ENCODE data around the gene AFAP1L2. TPM values are rescaled to one million over a fixed set of nuclear protein-coding genes. Genes with fewer than 3 reads are reported as not detected.

The AFAP1L2 gene
- total RNA-seq, 1 donor from 2014 or later, result 23.1 TPM

DNA sequence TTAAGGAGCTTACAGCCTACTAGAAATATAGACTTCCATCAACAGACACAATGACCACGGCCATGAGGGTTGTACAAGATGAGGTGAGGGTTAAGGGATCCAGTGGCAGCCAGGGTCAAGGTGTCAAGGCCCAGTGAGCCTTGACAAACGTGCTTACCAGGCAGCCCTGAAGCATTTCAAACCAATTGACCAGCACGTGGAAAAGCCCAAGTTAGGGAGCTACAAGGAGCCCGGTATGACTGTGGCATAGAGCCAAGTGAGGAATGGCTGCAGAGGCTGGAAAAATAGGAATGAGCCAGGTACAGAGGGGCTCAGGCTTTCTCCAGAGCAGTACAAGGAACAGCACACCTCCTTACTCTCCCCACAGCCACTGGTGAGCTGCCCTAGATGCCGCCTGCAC is 12.7 kb downstream of the AFAP1L2 start:
- no peak for DNase-seq (ENCODE audit: low spot score)

DNA sequence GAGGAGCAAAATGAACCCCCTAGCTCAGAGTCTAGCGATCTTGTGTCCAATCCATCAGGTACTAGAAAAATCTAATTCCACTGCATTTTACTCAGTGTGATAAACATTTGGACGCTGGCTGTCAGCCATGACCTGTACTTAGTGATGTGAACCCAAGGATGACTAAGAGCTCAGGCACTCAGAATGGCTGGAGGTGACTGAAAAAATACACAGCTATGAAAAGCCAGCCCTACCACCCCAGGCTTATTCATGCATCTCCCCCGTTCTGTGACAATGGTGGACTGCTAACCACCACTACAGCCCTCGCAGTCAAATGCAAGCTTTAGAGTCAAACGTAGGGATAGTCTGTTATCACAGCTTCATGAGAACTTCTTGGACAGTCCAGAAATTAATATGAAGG is 14.9 kb downstream of the AFAP1L2 start:
- DNase-seq (ENCODE audit: low spot score), result no peak

DNA sequence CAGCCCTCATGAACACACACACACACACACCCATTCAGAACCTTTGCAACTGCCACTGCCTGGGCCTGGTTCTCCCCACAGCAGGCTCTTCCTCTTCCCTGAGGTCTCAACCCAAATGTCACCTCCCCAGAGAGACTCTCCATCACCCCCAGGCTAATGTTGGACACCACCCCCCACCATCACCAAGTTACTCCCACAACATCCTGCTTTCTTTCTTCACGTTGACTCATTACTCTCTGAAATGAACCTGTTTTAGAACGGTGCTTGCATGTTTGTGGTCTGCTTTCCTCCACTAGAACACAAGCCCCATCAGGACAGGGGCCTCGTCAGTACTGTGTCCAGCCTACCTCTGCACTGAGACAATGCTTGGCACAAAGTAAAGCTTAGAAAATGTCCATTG is 16.0 kb downstream of the AFAP1L2 start:
- no peak for DNase-seq (ENCODE audit: low spot score)

DNA sequence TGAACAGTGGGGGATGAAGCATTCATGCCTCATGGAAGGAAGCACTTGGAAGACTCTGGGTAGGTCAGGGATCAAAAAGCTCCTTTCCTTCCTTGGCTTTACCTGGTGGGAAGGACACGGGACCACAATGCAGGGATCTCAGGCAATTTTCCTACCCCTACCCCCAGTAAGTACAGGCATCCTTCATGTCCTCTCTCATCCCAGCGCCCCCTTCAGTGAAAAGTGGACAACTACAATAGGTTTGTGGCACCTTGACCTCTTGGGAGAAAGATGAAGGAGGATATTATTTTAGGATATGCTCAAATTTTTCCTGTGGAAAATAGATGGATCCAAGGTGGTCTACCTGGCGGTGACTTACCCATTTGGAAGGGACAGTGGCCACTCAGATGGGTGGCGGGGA is 16.5 kb downstream of the AFAP1L2 start:
- no peak for DNase-seq (ENCODE audit: low spot score)

DNA sequence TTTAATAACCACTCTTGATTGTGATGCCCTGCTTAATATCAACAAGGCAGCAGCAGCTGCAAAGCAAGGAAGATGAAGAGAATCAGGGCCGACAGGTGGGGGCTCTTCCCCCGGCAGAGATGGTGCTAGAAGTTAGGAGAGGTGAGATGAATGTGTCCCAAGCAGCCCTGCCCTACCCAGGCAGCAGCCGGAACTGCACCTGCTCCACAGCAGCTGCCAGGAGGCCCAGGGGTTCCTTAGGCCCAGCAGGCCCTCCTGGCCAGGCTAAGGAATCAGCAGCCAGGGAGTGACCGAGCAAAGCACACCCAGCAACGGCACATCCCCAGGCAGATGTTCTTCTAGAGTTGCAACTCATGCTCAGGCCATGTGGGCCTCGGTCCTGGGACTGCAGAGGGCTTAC is 17.9 kb downstream of the AFAP1L2 start:
- no peak for DNase-seq (ENCODE audit: low spot score)

DNA sequence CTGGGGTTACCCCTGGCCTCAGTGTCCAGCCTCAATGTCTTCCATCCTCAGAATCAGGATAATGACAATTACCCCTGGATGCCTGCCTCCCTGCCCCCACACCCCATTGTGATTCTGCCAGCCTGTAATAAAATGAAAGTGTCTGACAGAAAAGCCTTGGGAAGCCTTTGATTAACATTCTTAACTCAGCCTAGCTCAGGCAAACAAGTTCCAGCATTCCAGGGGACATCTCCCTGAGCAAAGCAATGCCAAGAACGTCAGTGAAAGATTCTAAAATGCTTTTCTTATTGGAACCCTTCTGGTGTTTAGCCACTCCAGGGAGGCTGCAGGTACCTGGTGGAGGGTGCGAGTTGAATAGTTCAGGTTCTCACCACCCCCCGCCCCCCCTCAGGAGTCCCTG is 18.7 kb downstream of the AFAP1L2 start:
- DNase-seq (ENCODE audit: low spot score), result no peak

DNA sequence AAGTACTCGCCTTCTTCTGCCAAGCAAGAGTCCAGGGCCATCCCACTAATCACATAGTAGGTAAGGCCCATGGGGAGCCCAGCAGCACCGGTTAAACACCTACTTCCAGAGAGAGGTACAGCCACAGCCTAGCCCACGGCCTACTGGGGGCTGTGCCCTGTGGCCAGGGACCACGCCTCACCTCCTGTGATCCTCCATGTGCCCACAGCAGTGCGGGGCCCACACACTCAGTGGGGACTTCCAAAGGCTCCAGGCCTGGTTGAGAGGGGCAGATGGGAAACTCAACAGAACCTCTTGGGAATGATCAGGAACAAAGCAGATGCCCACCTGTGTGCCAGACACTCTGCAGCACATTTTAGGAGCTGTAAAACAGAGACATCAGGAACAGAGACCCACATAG is 19.7 kb downstream of the AFAP1L2 start:
- no peak for DNase-seq (ENCODE audit: low spot score)

DNA sequence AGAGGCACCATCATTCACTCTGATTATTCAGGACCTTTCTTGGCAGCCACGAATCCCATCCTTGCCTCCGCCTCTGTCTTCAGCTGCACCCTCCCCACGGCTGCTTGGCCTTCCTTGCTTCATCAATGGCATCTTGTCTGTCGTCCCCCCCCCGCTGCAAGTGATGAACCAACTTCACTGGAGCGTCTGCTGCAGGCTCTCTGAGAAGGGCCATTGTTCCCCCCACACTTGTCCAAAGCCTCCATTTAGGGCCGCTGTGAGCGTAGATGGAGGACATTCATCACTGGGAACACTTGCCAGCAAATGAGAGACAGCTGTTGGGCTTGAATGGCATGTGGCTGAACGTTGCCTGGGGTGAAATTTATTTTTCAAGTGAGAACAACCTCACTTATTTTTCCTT is 20.1 kb downstream of the AFAP1L2 start:
- no peak for DNase-seq (ENCODE audit: low spot score)

DNA sequence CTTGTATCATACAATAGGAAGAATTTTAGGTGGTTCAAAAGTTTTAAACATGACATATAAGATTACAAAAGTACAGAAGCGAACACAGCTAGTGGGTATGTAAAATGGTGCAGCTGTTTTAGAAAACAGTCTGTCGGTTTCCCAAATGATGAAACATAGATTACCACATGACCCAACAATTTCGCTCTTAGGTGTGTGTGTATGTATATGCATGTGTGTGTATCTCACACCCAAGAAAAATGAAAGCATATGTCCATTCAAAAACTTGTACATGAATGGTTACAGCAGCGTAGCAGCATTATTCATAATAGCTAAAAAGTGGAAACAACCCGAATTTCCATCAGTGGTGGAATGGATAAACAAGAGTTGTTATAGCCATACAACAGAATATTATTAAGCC is 23.5 kb downstream of the AFAP1L2 start:
- no peak for DNase-seq (ENCODE audit: low spot score)

DNA sequence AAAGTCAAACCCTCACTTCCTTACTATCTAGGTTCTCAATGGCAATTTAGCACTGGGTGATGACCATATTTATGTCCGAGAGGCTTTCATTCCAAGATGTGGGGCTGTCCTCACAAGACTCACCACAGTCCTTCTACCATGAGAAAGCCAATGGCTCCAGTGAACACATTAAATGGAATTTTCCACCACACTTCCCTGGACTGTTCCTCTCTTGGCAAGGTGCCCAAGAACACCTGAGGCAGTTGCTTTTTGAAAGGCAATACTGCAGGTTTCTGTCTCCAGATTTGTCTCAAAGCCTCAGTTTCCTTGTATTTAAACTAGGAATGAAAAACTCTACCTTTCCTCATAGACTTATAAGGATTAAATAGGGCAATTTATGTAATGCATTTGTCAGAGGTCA is 24.2 kb downstream of the AFAP1L2 start:
- no peak for DNase-seq (ENCODE audit: low spot score)

DNA sequence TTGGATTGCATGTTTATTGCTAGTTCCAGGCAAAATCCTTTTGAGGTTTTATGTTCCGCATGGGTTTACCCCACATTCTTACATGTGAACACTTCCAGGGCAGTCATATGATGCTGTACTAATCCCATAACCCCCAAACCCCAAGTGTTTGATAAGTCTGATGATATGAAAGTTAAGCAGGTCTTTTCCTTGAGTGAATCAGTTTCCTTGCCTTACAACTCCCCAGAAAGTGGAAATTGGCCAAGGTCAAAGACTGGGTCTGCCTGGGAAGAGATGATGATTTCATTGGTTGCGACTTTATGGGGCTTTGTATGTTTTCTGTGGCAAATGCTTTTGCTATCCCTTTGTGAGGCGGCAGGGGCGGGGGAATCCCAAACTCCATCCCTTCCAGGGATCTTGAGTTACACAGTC is 24.7 kb downstream of the AFAP1L2 start:
- DNase-seq (ENCODE audit: low spot score), result peak; percentile 99

DNA sequence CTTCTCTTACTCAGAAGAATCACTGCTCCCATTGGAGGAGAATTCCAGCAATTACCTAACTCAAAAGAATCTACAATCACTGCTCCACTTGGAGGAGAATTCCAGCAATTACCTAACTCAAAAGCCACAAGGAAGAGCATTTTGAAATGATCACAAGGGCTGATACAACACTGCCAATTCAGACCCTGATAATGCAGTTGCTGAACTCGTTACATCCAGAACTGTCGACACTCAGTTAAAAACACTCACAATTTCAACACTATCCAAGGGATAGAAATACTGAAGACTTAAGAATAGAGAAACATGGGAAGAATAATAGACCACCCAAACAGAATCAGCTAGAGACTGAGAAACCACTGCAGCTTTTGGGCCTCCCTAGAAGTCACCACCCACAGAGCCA is 27.8 kb downstream of the AFAP1L2 start:
- DNase-seq (ENCODE audit: low spot score), result no peak

DNA sequence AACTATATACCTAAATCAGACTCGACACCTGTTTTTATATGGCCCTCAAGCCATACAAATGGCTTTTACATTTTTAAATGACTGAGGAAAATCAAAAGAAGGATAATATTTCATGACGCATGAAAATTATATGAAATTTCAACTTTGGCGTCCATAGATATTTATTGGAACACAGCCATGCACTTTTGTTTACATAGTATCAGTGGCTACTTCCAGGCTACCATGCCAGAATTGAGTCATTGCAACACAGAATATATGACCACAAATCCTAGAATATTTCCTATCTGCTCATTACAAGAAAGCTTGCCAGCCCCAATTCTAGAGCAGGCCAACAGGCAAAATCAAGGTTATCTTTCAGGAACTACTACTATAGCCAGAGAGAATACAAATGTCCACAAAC is 29.3 kb downstream of the AFAP1L2 start:
- DNase-seq (ENCODE audit: low spot score), result peak; percentile 59

DNA sequence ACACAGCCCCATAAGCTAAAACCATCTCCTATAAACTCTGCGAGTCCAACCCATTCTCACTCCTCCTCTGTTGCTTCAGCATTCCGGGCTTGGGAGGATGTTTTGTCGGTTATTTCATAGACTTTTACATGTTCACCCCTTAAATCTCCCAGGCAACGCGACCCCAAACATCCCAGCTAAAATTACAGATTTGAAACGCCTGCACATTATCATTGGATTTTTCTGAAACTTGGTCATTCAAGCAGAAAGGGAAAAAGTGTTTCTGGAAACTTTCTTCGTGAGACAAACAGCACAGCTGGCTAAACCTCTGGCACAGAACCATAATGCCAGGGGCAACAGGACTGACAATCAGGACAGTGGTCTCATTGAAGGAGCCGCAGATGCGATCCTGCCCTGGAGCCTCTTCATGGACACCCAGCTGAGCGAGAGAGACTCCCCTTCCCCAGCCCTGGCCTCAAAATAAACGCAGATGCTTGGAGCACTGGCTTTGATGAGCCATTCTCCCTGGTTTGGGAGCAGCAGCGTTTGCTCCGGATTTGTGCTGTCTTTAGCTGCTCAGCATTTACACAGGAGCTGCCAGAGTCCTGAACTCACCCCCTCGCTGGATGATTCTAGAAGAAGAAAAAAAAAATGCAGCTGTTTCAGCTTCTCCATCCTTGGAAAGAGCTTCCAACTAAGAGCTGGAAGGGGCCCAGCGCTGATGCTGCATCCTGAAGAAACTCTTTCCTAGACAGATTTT is 30.1 kb downstream of the AFAP1L2 start:
- peak; percentile 98 for DNase-seq (ENCODE audit: low spot score)

DNA sequence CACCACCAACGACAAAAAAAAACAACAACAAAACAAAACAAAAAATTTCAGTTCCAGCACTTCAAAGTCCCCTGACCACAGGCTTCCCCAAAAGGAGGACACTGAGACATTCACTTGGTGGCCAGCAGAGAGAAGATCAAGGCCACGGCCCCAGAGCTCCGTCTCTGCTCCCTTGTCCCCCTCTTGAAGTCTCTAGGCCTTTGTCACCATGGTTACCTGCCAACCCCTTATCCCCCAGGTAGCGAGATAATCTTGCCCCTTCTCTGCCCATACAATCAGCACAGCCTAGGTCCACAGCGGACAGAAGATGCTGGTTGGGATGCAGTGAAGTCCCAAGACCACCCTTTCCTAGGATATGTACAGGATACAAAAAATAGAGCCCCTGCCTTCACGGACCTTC is 30.7 kb downstream of the AFAP1L2 start:
- DNase-seq (ENCODE audit: low spot score), result no peak

DNA sequence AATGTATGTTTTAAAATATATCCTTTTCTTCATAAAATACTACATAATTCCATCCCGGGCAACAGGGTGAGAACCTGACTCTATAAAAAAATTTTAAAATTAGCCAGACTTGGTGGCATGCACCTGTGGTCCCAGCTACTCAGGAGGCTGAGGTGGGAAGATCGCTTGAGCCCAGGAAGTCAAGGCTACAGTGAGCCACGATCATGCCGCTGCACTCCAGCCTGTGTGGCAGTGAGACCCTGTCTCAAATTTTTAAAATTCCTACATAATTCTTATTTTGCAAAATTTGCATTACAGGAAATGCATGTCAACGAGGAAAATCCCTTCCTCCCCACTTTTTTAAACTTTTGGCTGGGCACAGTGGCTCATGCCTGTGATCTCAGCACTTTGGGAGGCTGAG is 31.3 kb downstream of the AFAP1L2 start:
- DNase-seq (ENCODE audit: low spot score), result no peak

DNA sequence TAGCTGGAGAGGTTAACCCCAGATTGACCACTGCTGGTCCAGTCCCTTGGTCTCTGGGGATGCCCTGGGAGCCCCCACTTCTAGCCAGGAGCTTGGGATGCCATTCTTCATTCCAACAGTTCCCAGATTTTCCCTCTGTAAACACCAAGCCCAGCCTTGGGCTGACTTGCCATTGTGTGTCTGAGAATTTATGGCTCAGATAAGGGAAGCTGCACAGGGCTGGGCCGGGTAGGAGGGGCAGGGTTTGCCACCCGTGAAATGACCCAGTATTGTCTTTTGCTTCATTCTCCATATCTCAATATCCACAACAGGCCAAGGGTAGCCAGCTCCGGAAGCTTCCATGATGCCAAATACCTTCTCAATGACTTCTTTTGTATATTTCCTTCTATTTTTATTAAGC is 32.1 kb downstream of the AFAP1L2 start:
- DNase-seq (ENCODE audit: low spot score), result peak; percentile 62

DNA sequence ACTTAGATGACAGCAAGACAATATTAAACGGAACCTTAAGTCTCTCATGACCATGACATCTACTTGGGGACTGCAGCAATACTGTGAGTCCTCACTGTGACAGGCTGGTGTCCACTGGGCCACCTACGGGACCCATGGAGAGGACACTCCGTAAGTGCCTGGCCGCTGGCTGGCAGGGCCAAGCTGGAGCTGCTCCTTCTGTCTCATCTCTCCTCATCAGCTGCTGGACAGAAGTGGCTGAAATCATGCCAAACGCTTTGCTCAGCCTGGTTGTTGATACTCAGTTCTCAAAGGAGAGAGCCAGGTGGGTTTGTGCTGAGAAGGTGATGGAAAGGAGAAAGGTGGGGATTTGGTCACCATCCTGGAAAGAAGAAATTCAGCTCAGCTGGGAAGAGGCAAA is 33.3 kb downstream of the AFAP1L2 start:
- no peak for DNase-seq (ENCODE audit: low spot score)

DNA sequence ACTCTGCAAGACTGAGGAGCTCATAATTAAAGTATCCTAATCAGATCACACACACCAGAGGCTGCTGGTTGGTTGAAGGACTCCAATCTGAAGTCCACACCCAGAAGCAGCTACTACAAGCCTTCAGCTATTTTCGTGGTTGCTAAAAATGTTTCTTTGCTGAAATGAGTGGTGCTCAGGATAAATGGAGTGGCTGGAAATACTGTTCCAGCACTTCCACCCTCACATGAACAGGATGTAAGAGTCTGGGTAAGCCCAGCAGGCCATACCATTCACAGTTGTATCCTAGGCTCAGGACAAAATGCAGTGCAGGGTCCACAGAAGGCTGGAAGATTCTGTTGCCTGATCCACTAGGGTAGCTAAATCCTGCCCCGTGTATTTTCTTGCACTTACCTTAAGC is 34.1 kb downstream of the AFAP1L2 start:
- no peak for DNase-seq (ENCODE audit: low spot score)

DNA sequence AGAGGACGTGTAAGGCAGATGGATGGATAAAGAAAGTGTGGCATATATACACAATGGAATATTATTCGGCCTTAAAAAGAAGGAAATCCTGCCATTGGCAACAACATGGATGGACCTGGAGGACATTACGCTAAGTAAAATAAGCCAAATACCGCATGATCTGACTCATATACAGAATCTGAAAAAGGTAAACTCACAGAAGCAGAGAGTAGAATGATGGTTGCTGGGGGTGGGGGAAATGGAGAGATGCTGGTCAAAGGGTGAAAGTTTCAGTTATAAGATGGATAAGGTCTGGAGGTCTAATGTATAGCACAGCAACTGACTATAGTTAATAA is 36.3 kb downstream of the AFAP1L2 start:
- no peak for DNase-seq (ENCODE audit: low spot score)

DNA sequence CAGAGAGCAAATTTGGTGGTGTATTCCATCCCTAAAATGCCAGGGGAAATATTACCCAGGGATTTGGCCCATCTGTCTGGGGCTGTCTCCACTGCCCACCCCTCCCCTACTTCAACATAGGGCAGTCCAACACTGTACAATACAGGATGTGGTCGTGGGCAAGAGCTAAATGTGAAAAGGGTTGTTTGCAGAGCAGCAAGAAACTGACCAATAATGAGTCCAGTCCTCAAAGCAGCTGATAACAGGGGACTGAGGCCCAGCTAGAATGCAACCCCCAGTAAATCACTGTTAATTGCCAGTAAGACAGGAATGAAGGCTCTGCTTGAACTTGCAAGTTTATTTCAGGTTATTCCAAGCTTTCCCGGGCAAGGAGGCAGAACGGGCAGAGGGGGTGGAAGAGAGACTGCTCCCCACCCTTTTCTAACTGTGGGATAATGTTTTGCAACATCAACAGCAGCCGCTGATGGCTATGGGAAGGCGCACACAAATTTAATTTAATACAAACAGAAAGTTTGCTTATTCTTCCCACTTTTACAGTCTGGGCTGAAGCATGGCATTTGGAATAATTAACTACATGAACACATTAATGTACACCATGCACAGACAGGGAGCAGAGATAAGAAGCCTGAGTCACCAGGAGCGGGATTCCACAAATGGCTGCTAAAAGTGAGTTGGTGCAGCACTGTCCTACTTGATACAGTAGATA is 36.8 kb downstream of the AFAP1L2 start:
- peak; percentile 69 for DNase-seq (ENCODE audit: low spot score)

DNA sequence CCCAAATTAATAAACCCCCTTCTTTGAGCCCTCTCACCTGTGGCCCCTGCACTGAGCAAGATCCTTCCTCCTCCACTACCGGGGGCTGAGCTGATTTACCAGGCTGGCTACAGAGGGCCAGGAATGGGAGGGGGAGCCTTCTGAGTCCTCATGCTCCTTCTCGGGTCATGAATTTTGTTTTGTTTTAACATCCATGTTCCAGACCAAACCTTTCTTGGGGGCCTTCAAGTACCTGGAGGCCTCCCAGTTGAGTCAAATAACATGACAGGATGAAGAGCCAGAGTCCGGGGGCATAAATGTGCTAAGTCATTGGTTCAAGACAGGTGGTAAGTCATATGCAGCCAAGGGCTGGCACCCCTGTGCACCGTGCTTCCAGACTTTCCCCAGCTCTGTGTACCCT is 39.6 kb downstream of the AFAP1L2 start:
- DNase-seq (ENCODE audit: low spot score), result no peak

DNA sequence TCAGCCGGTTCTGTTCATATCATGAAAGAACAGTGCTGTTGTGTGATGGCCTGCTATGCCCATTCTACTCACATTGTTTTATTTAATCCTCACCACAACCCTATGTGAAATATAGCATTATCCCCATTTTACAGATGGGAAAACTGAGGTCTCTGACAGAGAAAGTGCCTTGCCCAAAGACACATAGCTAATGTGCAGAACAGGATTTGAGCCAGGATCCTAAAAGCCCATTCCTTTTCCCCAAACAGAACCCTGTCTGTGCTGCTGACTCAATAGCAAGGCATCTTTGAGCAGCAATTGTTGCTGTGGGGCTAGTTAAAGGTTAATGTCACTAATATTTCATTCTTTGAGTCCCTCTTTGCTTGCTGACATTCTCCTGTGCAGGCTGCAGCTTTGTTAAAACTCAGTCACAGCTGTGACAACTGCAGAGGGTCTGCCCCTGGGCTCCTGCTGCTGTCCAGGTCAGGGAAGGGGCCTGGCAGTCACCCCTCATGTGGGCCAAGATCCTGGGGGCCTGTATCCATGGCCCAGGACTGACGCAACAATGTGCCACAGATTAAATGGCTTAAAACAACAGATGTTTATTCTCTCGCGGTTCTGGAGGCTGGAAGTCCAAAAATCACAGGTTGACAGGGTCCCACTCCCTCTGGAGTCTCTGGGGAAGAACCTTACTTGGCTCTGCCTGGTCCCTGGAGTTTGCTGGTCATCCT is 40.4 kb downstream of the AFAP1L2 start:
- DNase-seq (ENCODE audit: low spot score), result no peak

Measured in umbilical cord (tissue), 2 donors.